Subcutaneous abdominal adipose tissue (tissue), 5 donors: ENCODE results near the gene PLCH1.

ENCODE experiments used
- H3K27ac ChIP-seq: one replicate; pipeline ENCODE4 v1.7.0; 2013; ENCODE audit warnings: low read depth, mild to moderate bottlenecking, inconsistent platforms, low read length, moderate library complexity
- H3K27me3 ChIP-seq, 5 donors: one replicate each; pipeline ENCODE4 v1.7.0; 2013; ENCODE audit warnings: low read length in 5 of 5, inconsistent platforms in 1 of 5; ENCODE audit not compliant: control insufficient read depth in 5 of 5, insufficient read depth in 4 of 5
- H3K36me3 ChIP-seq, 5 donors: one replicate each; pipeline ENCODE4 v1.7.0; 2013; ENCODE audit warnings: low read length in 5 of 5; ENCODE audit not compliant: control insufficient read depth in 5 of 5, insufficient read depth in 5 of 5
- H3K4me1 ChIP-seq, 5 donors: one replicate each; pipeline ENCODE4 v1.7.0; 2013; ENCODE audit warnings: low read length in 5 of 5, mild to moderate bottlenecking in 3 of 5, moderate library complexity in 1 of 5; ENCODE audit not compliant: control insufficient read depth in 5 of 5, insufficient read depth in 5 of 5
- H3K4me3 ChIP-seq, 5 donors: one replicate each; pipeline ENCODE4 v1.7.0; 2013; ENCODE audit warnings: low read length in 5 of 5, low read depth in 1 of 5
- H3K9ac ChIP-seq, 5 donors: one replicate each; pipeline ENCODE4 v1.7.0; 2013; ENCODE audit warnings: low read length in 5 of 5, mild to moderate bottlenecking in 4 of 5, moderate library complexity in 3 of 5
- H3K9me3 ChIP-seq, 5 donors: one replicate each; pipeline ENCODE4 v1.7.0; 2013; ENCODE audit warnings: low read length in 5 of 5; ENCODE audit not compliant: control insufficient read depth in 5 of 5
- donor health status: healthy.
- donor health status: healthy.
- donor health status: healthy.
- donor health status: healthy.
- donor health status: healthy.

PLCH1 gene

GRCh38 chr3:155334215-155334913 is 410.5 kb downstream of the PLCH1 start:
- Histone ChIP-seq H3K27me3 (no peaks in the 10 kb centered on the region), H3K9ac (no peak overlapping the region), H3K36me3 (no peaks in the 10 kb centered on the region), H3K4me3 (no peak overlapping the region), H3K4me1 (no peaks in the 10 kb centered on the region), H3K27ac (no peak overlapping the region), H3K9me3 (no peaks in the 10 kb centered on the region)

DNA sequence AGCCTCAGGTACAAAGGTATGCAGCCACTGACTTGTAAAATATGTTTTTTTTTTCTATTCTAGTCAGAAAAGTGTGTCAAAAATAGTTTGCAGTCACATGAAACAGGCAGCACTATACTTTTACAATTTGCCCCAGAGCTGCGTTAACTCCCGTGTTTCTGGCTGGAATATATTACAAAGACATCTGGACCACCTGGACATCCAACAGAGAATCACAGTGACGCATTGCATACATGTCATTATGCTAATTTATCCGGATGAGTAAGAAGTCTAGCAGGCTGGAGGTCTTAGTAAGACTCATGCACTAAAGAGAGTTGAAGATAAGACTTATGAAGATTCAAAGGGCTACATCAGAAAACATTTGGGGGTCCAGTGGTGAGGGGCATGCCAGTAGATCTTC is 412.2 kb downstream of the PLCH1 start:
- Histone ChIP-seq H3K36me3 (no peaks in the 10 kb centered on the region), H3K4me1 (no peaks in the 10 kb centered on the region), H3K27ac (no peak overlapping the region), H3K9me3 (no peaks in the 10 kb centered on the region), H3K4me3 (no peak overlapping the region), H3K9ac (no peak overlapping the region), H3K27me3 (no peaks in the 10 kb centered on the region)

GRCh38 chr3:155331078-155331477 is 413.8 kb downstream of the PLCH1 start:
- no peaks in the 10 kb centered on the region for H3K4me1 ChIP-seq
- no peak overlapping the region for H3K9ac ChIP-seq
- no peaks in the 10 kb centered on the region for H3K36me3 ChIP-seq
- H3K9me3 ChIP-seq: no peaks in the 10 kb centered on the region
- no peak overlapping the region for H3K27ac ChIP-seq
- no peaks in the 10 kb centered on the region for H3K27me3 ChIP-seq
- no peak overlapping the region for H3K4me3 ChIP-seq

DNA sequence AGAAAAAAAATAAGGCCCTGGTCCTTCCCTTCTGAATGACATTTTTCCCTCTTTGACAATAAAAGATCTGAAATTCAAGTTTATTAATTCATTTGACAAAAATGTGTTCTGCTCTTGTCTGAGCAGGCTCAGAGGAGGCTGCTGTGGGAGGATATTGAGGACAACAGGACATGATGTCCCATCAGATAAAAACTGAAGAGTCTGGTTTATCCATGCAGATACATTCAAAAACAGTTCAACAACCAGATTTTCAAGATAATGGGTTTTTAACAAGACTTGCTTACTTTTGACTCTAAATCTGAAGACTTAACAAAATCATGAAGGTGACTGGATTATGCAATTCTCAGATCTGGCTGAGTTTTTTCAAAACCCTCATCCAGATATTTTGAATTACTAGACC is 414.5 kb downstream of the PLCH1 start:
- Histone ChIP-seq H3K4me3 (no peak overlapping the region), H3K9ac (no peak overlapping the region), H3K27ac (no peak overlapping the region), H3K9me3 (no peaks in the 10 kb centered on the region), H3K36me3 (no peaks in the 10 kb centered on the region), H3K27me3 (no peaks in the 10 kb centered on the region), H3K4me1 (no peaks in the 10 kb centered on the region)

DNA sequence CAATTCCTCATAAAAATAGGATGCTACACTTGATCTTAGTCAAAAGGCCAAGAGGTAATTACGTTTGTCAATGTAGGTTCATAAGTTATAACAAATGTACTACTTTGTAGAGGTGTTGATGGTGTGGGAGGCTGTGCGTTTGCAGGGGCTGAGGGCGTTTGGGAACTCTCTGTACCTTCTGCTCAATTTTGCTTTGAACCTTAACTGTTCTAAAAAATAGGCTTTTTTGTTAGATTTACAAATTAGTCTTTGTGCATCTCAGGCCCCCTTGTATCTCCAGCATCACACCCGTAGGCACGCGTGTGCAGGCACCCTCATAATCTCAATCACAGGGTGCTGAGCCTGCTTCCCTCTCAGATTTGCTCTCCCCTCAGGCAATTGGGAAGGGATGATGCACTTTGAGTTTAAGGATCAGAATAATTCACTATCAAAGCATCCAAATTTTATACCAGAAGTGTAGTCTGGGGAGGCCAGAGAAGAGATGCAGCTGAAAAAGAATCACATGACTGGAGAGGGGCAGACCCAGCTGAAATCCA is 415.3 kb downstream of the PLCH1 start:
- no peaks in the 10 kb centered on the region for H3K27me3 ChIP-seq

DNA sequence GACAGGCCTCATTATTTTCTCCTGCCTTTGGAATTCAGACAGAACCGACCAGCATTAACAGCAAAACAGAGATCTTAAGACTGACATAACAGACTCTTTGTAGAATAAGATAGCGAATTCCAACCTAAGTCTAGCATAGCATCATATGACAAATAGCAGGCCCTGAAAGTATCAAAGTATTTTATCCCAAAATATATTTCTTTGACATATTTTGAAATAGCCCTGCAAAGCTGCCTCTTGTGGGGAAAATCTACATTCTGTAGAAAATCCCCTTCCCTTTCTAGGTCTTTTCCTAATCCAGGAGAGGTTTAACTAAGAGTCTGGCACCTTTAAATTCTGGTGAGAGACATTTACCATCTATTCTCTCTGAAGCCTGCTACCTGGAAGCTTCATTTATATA is 417.0 kb downstream of the PLCH1 start:
- no peaks in the 10 kb centered on the region for H3K4me1 ChIP-seq
- no peak overlapping the region for H3K9ac ChIP-seq
- H3K27me3 ChIP-seq: no peaks in the 10 kb centered on the region
- H3K27ac ChIP-seq: no peak overlapping the region
- H3K36me3 ChIP-seq: no peaks in the 10 kb centered on the region
- H3K9me3 ChIP-seq: no peaks in the 10 kb centered on the region
- no peak overlapping the region for H3K4me3 ChIP-seq

More for the DNA sequence above, 415.3 kb downstream of the PLCH1 start:
- H3K4me1 ChIP-seq: no peaks in the 10 kb centered on the region
- H3K27ac ChIP-seq: no peak overlapping the region
- H3K4me3 ChIP-seq: no peak overlapping the region
- no peaks in the 10 kb centered on the region for H3K36me3 ChIP-seq
- no peaks in the 10 kb centered on the region for H3K9me3 ChIP-seq
- no peak overlapping the region for H3K9ac ChIP-seq

- H3K27ac ChIP-seq: no peak overlapping the region
- H3K4me3 ChIP-seq: no peak overlapping the region
- H3K9ac ChIP-seq: no peak overlapping the region
- H3K9me3 ChIP-seq: no peaks in the 10 kb centered on the region
- no peaks in the 10 kb centered on the region for H3K27me3 ChIP-seq
- no peaks in the 10 kb centered on the region for H3K36me3 ChIP-seq
- no peaks in the 10 kb centered on the region for H3K4me1 ChIP-seq
Measured at GRCh38 chr3:155327430-155327829, 417.4 kb downstream of the PLCH1 start.

DNA sequence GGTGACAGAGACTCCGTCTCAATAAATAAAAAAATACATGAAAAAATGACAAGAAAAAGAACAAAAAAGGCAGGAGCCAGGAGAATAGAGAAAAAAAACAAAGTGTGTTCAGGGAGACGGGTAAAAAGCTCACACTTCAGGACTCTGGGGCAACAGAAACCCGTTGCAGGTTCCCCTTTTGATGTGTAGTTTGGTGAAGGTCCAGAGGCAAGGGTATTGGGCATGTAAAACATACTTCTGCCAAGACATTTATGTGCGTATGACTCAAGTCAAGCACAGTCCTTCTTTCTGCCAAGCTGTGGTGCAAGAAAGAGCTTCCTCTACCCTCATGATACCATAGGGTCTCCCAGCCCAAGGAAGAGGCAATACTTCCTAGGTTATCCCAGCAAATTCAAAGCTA is 418.0 kb downstream of the PLCH1 start:
- H3K9me3 ChIP-seq: no peaks in the 10 kb centered on the region

DNA sequence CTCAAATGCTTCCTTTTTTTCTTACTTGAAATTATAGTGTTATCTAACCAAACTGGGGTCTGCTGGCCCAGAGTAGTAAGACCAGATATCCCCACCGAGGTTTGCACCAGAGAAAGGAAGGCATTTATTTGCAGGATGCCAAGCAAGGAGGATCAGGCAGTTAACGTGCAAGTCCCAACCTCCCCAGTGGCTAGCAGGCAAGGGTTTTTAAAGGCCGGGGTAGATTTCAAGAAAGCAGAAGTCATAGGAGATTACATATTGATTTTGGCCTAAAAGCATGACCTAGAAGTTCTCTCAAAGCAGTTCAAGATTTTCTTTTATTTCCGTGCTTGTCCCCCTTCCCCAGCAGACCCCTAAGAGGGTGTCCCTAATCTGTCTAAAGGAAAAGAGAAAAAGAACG is 418.6 kb downstream of the PLCH1 start:
- H3K27ac ChIP-seq: no peak overlapping the region
- H3K27me3 ChIP-seq: no peaks in the 10 kb centered on the region
- no peaks in the 10 kb centered on the region for H3K4me1 ChIP-seq
- no peaks in the 10 kb centered on the region for H3K9me3 ChIP-seq
- H3K9ac ChIP-seq: no peak overlapping the region
- H3K4me3 ChIP-seq: no peak overlapping the region
- H3K36me3 ChIP-seq: no peaks in the 10 kb centered on the region

More for the DNA sequence above, 418.0 kb downstream of the PLCH1 start:
- Histone ChIP-seq H3K9ac (no peak overlapping the region), H3K4me3 (no peak overlapping the region), H3K36me3 (no peaks in the 10 kb centered on the region), H3K27ac (no peak overlapping the region), H3K27me3 (no peaks in the 10 kb centered on the region), H3K4me1 (no peaks in the 10 kb centered on the region)
